Loucy (cell line): ENCODE measurements around the gene RPL27A.

Experiments
- CTCF ChIP-seq: fragments of 200-600 bp; sonication (generic); conservative IDR thresholded peaks from 2 replicates; pipeline ENCODE4 v1.5.1; 2014; ENCODE audit warnings: mild to moderate bottlenecking, antibody characterized with exemption, low read length
- EZH2phosphoT487 ChIP-seq: fragments of 200-600 bp; IDR thresholded peaks from 2 replicates; pipeline ENCODE4 v1.6.1; 2018; ENCODE audit warnings: antibody characterized with exemption, mild to moderate bottlenecking, moderate library complexity, borderline replicate concordance

DNA sequence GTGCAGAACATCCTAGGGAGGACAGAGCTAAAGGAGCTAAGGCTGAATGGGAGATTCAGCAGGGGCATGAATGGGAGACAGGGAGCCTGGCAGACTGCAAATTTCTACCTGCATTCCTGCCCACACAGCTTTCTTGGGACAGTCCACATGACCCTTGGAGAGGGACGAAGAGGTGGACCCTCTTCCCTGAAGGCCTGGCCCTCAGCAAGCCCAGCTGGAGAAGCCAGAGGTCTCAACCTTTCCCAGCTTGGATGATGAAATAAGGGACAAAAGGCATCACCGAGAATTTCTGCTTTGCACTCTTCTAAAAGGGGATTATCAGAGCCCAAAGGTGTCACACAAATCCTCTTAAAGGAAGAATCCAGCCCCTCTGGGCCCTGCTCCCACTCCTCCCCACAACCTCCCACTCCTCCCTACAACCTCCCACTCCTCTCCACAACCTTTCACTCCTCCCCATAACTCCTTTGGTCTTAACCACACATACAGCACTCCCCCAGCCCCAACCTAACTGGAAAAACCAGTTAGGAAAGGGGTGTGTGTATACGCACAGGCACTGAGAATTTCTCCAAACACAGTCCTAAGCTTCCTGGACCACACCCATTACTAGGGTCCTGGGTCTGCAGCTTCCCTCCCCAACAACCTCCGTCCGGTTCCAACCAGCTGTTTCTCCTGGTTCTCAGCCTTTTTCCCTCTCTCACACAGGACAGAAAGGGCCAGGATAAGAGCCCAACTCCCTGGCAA, 38.4 kb downstream of the RPL27A start:
- TF ChIP-seq EZH2phosphoT487 (no peak), CTCF (no peak)
